SK-N-SH (cell line): ENCODE results near the gene GHRL. TPM values are rescaled to one million over a fixed set of nuclear protein-coding genes. Genes with fewer than 3 reads are reported as not detected.

ENCODE experiments used
- CTCF ChIA-PET: fragments of 300-600, 350-600 bp; formaldehyde crosslinking; extraction: SDS; loops from one replicate; lab custom pipeline; 2021; lab: Yijun Ruan, JAX
- POLR2A ChIA-PET: fragments of 350-600 bp; sonication (Branson Sonifier 250); formaldehyde crosslinking; extraction: SDS; loops from one replicate; lab custom pipeline; 2020; ENCODE audit warnings: antibody characterized with exemption, inconsistent platforms; lab: Yijun Ruan, JAX
- DNase-seq: peaks from one replicate; pipeline ENCODE4 v3.0.0; 2012
- H2AFZ ChIP-seq: fragments of 200-600 bp; sonication (generic); 2 replicates; pipeline ENCODE4 v1.8.1; 2016; ENCODE audit warnings: antibody characterized with exemption, mild to moderate bottlenecking, low read depth
- H3F3A ChIP-seq: fragments of 200-600 bp; sonication (generic); replicated peaks from 2 replicates; pipeline ENCODE3; 2016; ENCODE audit warnings: antibody characterized with exemption, mild to moderate bottlenecking; ENCODE audit not compliant: insufficient read depth
- H3K27ac ChIP-seq, 2 experiments: fragments of 200-500 bp in 1 of 2; fragments of 200-600 bp in 1 of 2; sonication (Bioruptor generic) in 1 of 2; sonication (generic), shearing (Covaris generic) in 1 of 2; 2 replicates each; pipeline versions ENCODE4 v1.5.1 to v1.6.1; 2014 to 2016; ENCODE audit warnings: low read depth in 2 of 2, inconsistent platforms in 1 of 2, low read length in 1 of 2, mild to moderate bottlenecking in 1 of 2, mixed read lengths in 1 of 2
- H3K27me3 ChIP-seq: fragments of 200-600 bp; sonication (generic), shearing (Covaris generic); 2 replicates; pipeline ENCODE4 v1.6.1; 2016; ENCODE audit warnings: mixed run types; ENCODE audit not compliant: insufficient read depth
- H3K36me3 ChIP-seq, 2 experiments: fragments of 200-500 bp in 1 of 2; fragments of 200-600 bp in 1 of 2; sonication (Bioruptor generic) in 1 of 2; sonication (generic) in 1 of 2; replicated peaks in 1 of 2; 2 replicates each; pipeline versions ENCODE3 to v1.5.1; 2014 to 2016; ENCODE audit warnings: low read length in 1 of 2, mild to moderate bottlenecking in 1 of 2; ENCODE audit not compliant: insufficient read depth in 2 of 2, control insufficient read depth in 1 of 2
- H3K4me1 ChIP-seq, 2 experiments: fragments of 200-500 bp in 1 of 2; fragments of 200-600 bp in 1 of 2; sonication (Bioruptor generic) in 1 of 2; sonication (generic), shearing (Covaris generic) in 1 of 2; 2 replicates each; pipeline versions ENCODE4 v1.5.1 to v1.6.1; 2014 to 2016; ENCODE audit warnings: low read depth in 1 of 2, low read length in 1 of 2, mixed run types in 1 of 2; ENCODE audit not compliant: insufficient read depth in 2 of 2, control insufficient read depth in 1 of 2
- H3K4me2 ChIP-seq: fragments of 200-600 bp; sonication (generic), shearing (Covaris generic); 2 replicates; pipeline ENCODE4 v1.6.1; 2017; ENCODE audit warnings: mixed run types
- H3K4me3 ChIP-seq, 2 experiments: fragments of 200-500 bp in 1 of 2; fragments of 200-600 bp in 1 of 2; sonication (Bioruptor generic) in 1 of 2; sonication (generic), shearing (Covaris generic) in 1 of 2; 2 replicates each; pipeline versions ENCODE4 v1.5.1 to v1.8.1; 2014 to 2016; ENCODE audit warnings: low read depth in 2 of 2, inconsistent platforms in 1 of 2, low read length in 1 of 2, mild to moderate bottlenecking in 1 of 2, mixed read lengths in 1 of 2, moderate library complexity in 1 of 2
- H3K79me2 ChIP-seq: fragments of 200-600 bp; sonication (generic); 2 replicates; pipeline ENCODE4 v1.8.1; 2017; ENCODE audit warnings: mild to moderate bottlenecking; ENCODE audit not compliant: insufficient read depth
- H3K9ac ChIP-seq: fragments of 200-600 bp; sonication (generic); 2 replicates; pipeline ENCODE4 v1.6.1; 2017; ENCODE audit warnings: mixed run types
- H3K9me2 ChIP-seq: fragments of 200-600 bp; sonication (generic); 2 replicates; pipeline ENCODE4 v1.6.1; 2017; ENCODE audit warnings: mixed run types
- H3K9me3 ChIP-seq: fragments of 200-600 bp; sonication (generic); 2 replicates; pipeline ENCODE4 v1.6.1; 2017; ENCODE audit warnings: mixed run types, mild to moderate bottlenecking, moderate library complexity
- H4K20me1 ChIP-seq: fragments of 200-600 bp; sonication (generic); 2 replicates; pipeline ENCODE4 v1.6.1; 2017; ENCODE audit warnings: mild to moderate bottlenecking, mixed run types; ENCODE audit not compliant: insufficient read depth
- FOSL2 ChIP-seq: IDR thresholded peaks from 2 replicates; pipeline ENCODE4 v1.4.0; 2012; ENCODE audit warnings: low read depth, mild to moderate bottlenecking, moderate library complexity, borderline replicate concordance
- GABPA ChIP-seq: IDR thresholded peaks from 2 replicates; pipeline ENCODE4 v1.4.0; 2012; ENCODE audit warnings: low read depth, mild to moderate bottlenecking
- JUND ChIP-seq: IDR thresholded peaks from 2 replicates; pipeline ENCODE4 v1.4.0; 2012
- MAX ChIP-seq: IDR thresholded peaks from 2 replicates; pipeline ENCODE4 v1.4.0; 2012; ENCODE audit warnings: low read depth
- MEF2A ChIP-seq: IDR thresholded peaks from 2 replicates; pipeline ENCODE4 v1.4.0; 2012; ENCODE audit warnings: low read depth, borderline replicate concordance
- MXI1 ChIP-seq: IDR thresholded peaks from 2 replicates; pipeline ENCODE4 v1.6.1; 2012; ENCODE audit warnings: mild to moderate bottlenecking, low read depth, low read length, improper control_type of control experiment
- POLR2AphosphoS5 ChIP-seq: IDR thresholded peaks from 2 replicates; pipeline ENCODE4 v1.6.1; 2012; ENCODE audit warnings: low read depth, low read length
- RAD21 ChIP-seq: IDR thresholded peaks from 2 replicates; pipeline ENCODE4 v1.6.1; 2012; ENCODE audit warnings: mild to moderate bottlenecking, low read length
- RCOR1 ChIP-seq: fragments of 150-350 bp; IDR thresholded peaks from 2 replicates; pipeline ENCODE4 v1.6.1; 2017; ENCODE audit warnings: antibody characterized with exemption, low read length
- REST ChIP-seq: IDR thresholded peaks from 2 replicates; pipeline ENCODE4 v1.6.1; 2012; ENCODE audit warnings: mild to moderate bottlenecking, low read depth, low read length, moderate library complexity
- SIN3A ChIP-seq: IDR thresholded peaks from 2 replicates; pipeline ENCODE4 v1.6.1; 2012; ENCODE audit warnings: low read depth, mild to moderate bottlenecking, low read length, moderate library complexity, borderline replicate concordance
- TCF12 ChIP-seq: IDR thresholded peaks from 2 replicates; pipeline ENCODE4 v1.4.0; 2012
- ZBTB33 ChIP-seq: IDR thresholded peaks from 2 replicates; pipeline ENCODE4 v1.4.0; 2012; ENCODE audit warnings: low read depth, borderline replicate concordance
- WGBS: methylation state at CpG from one replicate; pipeline ENCODE4 v1.1.6; 2017; ENCODE audit warnings: low lambda C conversion rate; 5-methylcytosine and 5-hydroxymethylcytosine counted together
- polyA plus RNA-seq, 3 experiments: library from polyadenylated mRNA; depleted of rRNA; stranded (reverse); fragments of >200 nt; gene quantifications; 2 replicates each; pipeline ENCODE4 v1.2.3, GENCODE V29; 2012
- TF ChIP-seq, protein P1 (sequence below): IDR thresholded peaks from 2 replicates; pipeline ENCODE4; 2012

The GHRL gene
- polyA plus RNA-seq, 1 of the 3 experiments (the other 2 are of a cell fraction), result not detected

- H3K36me3 ChIP-seq, result peaks cover 0 to 39% of the 10 kb centered on the region in 2 experiments
- 86% methylated on average over 3 of the region's 3 CpGs for WGBS
- no peak overlapping the region for H3K4me3 ChIP-seq
- H3K9me2 ChIP-seq, result no peaks in the 10 kb centered on the region
- POLR2A ChIA-PET, result no interaction called here
- H4K20me1 ChIP-seq, result no peaks in the 10 kb centered on the region
- peaks cover 6% of the 10 kb centered on the region for H3K79me2 ChIP-seq
- no peak overlapping the region for H3K9ac ChIP-seq
- H3F3A ChIP-seq, result peaks cover 9% of the 10 kb centered on the region
- no peak overlapping the region for H3K4me2 ChIP-seq
- no peaks in the 10 kb centered on the region for H3K27me3 ChIP-seq
- DNase-seq, result no peak
- TF ChIP-seq POLR2AphosphoS5 (no peak), MXI1 (no peak), TCF12 (no peak), MAX (no peak), REST (no peak), MEF2A (no peak), SIN3A (no peak), RCOR1 (no peak), FOSL2 (no peak), RAD21 (no peak), GABPA (no peak), JUND (no peak), ZBTB33 (no peak)
- TF ChIP-seq, protein P1, sequence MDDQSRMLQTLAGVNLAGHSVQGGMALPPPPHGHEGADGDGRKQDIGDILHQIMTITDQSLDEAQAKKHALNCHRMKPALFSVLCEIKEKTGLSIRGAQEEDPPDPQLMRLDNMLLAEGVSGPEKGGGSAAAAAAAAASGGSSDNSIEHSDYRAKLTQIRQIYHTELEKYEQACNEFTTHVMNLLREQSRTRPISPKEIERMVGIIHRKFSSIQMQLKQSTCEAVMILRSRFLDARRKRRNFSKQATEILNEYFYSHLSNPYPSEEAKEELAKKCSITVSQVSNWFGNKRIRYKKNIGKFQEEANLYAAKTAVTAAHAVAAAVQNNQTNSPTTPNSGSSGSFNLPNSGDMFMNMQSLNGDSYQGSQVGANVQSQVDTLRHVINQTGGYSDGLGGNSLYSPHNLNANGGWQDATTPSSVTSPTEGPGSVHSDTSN, result no peak
- H3K4me1 ChIP-seq, result no peaks in the 10 kb centered on the region; a peak in 1 of 4 replicates
- H2AFZ ChIP-seq, result no peak overlapping the region
- CTCF ChIA-PET, result interaction anchor here (0.9 kb wide), 2 partner anchors 21 to 100 kb away, joined by 3 read pairs; no protein-coding TSS in a partner anchor
- H3K27ac ChIP-seq, result no peak overlapping the region
- peaks cover 15% of the 10 kb centered on the region; the same call in 1 of the 2 replicates for H3K9me3 ChIP-seq
These were observed 48.7 kb downstream of the GHRL start for GRCh38 chr3:10244009-10244408.
